HG03571 (cell line): ENCODE data around the gene CYTIP.

Source experiments
- ATAC-seq: cut with Tn5 transposase; IDR thresholded peaks from one replicate; pipeline ENCODE4 v1.9.1; 2021; ENCODE audit not compliant: unreplicated experiment

Gene CYTIP

GRCh38 chr2:157465554-157465953, 21.7 kb upstream of the CYTIP start:
- ATAC-seq = no peak

- no peak for ATAC-seq
These were observed 19.1 kb upstream of the CYTIP start for GRCh38 chr2:157463002-157463401.

GRCh38 chr2:157460897-157461296, 17.0 kb upstream of the CYTIP start:
- ATAC-seq = no peak

- ATAC-seq = no peak
These were observed 16.5 kb upstream of the CYTIP start for GRCh38 chr2:157460384-157460837.

- no peak for ATAC-seq
These were observed 15.6 kb upstream of the CYTIP start for GRCh38 chr2:157459486-157459885.

GRCh38 chr2:157447741-157448140, 3.9 kb upstream of the CYTIP start:
- no peak for ATAC-seq

GRCh38 chr2:157447031-157447430, 3.1 kb upstream of the CYTIP start:
- no peak for ATAC-seq

GRCh38 chr2:157444641-157445040, 752 bp upstream of the CYTIP start:
- peak; percentile 27 for ATAC-seq

GRCh38 chr2:157443090-157443489, 799 bp downstream of the CYTIP start:
- no peak for ATAC-seq

GRCh38 chr2:157442636-157443035, 1.3 kb downstream of the CYTIP start:
- no peak for ATAC-seq

GRCh38 chr2:157442191-157442590, 1.7 kb downstream of the CYTIP start:
- ATAC-seq = no peak

GRCh38 chr2:157441072-157441454, 2.8 kb downstream of the CYTIP start:
- ATAC-seq = peak; percentile 34

- ATAC-seq = no peak
These were observed 3.4 kb downstream of the CYTIP start for GRCh38 chr2:157440404-157441071.

GRCh38 chr2:157439824-157440186, 4.1 kb downstream of the CYTIP start:
- peak; percentile 39 for ATAC-seq

GRCh38 chr2:157438863-157439823, 4.7 kb downstream of the CYTIP start:
- peak; percentile 18 for ATAC-seq

- no peak for ATAC-seq
These were observed 10.5 kb downstream of the CYTIP start for GRCh38 chr2:157433394-157433793.

GRCh38 chr2:157432475-157433106, 11.3 kb downstream of the CYTIP start:
- no peak for ATAC-seq

- no peak for ATAC-seq
These were observed 12.7 kb downstream of the CYTIP start for GRCh38 chr2:157431176-157431575.

GRCh38 chr2:157428500-157429175, 15.3 kb downstream of the CYTIP start:
- ATAC-seq = no peak

GRCh38 chr2:157427922-157428303, 16.0 kb downstream of the CYTIP start:
- no peak for ATAC-seq
